C4-2B (cell line): ENCODE results near the gene MCM3AP.

Experiments used
- CTCF ChIP-seq: fragments of 450-650 bp; conservative IDR thresholded peaks from 2 replicates; pipeline ENCODE4 v1.5.1; 2017; ENCODE audit warnings: mild to moderate bottlenecking
- ZFX ChIP-seq: fragments of 450-650 bp; IDR thresholded peaks from 2 replicates; pipeline ENCODE4 v1.6.1; 2017

GRCh38 chr21:46284077-46284644, 1.2 kb downstream of the MCM3AP start:
- TF ChIP-seq CTCF (no peak), ZFX (no peak)
